K562 (cell line): ENCODE measurements around the gene STK11. TPM values are rescaled to one million over a fixed set of nuclear protein-coding genes. Genes with fewer than 3 reads are reported as not detected.
A peak's percentile ranks its signal among the peaks of the same experiment; 100 is the strongest.

Experiments
- ARID2 ChIP-seq: fragments of 450-650 bp; IDR thresholded peaks from 2 replicates; pipeline ENCODE4 v1.6.1; 2017; ENCODE audit warnings: antibody characterized with exemption, mild to moderate bottlenecking
- FOSL1 ChIP-seq: fragments of 200-800 bp; sonication (Bioruptor generic); conservative IDR thresholded peaks from 2 replicates; pipeline ENCODE4 v1.6.1; 2016; ENCODE audit warnings: missing genetic modification characterization, missing compliant biosample characterization
- FUS ChIP-seq: fragments of 200-400 bp; formaldehyde crosslinking; optimal IDR thresholded peaks from 2 replicates; pipeline ENCODE3; 2017; ENCODE audit warnings: low read depth, low read length
- RREB1 ChIP-seq: fragments of 250-450 bp; sonication (Bioruptor Pico); IDR thresholded peaks from 2 replicates; pipeline ENCODE4 v1.4.0; 2020
- SAFB ChIP-seq: fragments of 200-400 bp; formaldehyde crosslinking; IDR thresholded peaks from 2 replicates; pipeline ENCODE4 v1.6.1; 2017; ENCODE audit warnings: low read depth, low read length, borderline replicate concordance
- SREBF2 ChIP-seq: sonication (generic); formaldehyde crosslinking; IDR thresholded peaks from 2 replicates; pipeline ENCODE4 v1.4.0; 2020; ENCODE audit warnings: mild to moderate bottlenecking, missing genetic modification reagents
- TAL1 ChIP-seq: fragments of 450-650 bp; IDR thresholded peaks from 2 replicates; pipeline ENCODE4 v1.6.1; 2016; ENCODE audit warnings: mild to moderate bottlenecking
- ZNF133 ChIP-seq: fragments of 250-450 bp; sonication (Bioruptor Pico); IDR thresholded peaks from 2 replicates; pipeline ENCODE4 v1.4.0; 2020; ENCODE audit warnings: mild to moderate bottlenecking
- ZNF717 ChIP-seq: fragments of 250-450 bp; sonication (Bioruptor Pico); IDR thresholded peaks from 2 replicates; pipeline ENCODE4 v1.5.0; 2021
- polyA plus RNA-seq, 8 experiments: library from polyadenylated mRNA; depleted of rRNA in 4 of 8; stranded (reverse) in 5 of 8; unstranded in 3 of 8; fragments of >200 nt; fragmentation: Nextera tagmentation in 2 of 8; fragmentation: Illumina TruSeq in 1 of 8; extraction: Ambion mirVana in 2 of 8; extraction: Trizol in 1 of 8; gene quantifications; 2 replicates each; pipeline versions ENCODE4 v1.2.1 to v1.2.3, GENCODE V29; 2011 to 2014; ENCODE audit warnings: inconsistent platforms in 1 of 8, missing spikeins in 1 of 8
- total RNA-seq, 7 experiments: library from RNA; depleted of rRNA in 6 of 7; stranded (reverse); fragments of >200 nt in 6 of 7; fragmentation: Illumina TruSeq in 2 of 7; extraction: Trizol in 2 of 7; gene quantifications; 2 replicates each; pipeline versions ENCODE4 v1.2.1 to v1.2.3, GENCODE V29; 2011 to 2021; ENCODE audit warnings: low replicate concordance in 1 of 7
- TF ChIP-seq, protein P1 (sequence below): fragments of 450-650 bp; IDR thresholded peaks from one replicate; pipeline ENCODE4 v1.6.1; 2018; ENCODE audit warnings: mild to moderate bottlenecking, moderate library complexity; ENCODE audit not compliant: partially characterized antibody

STK11 gene
- total and polyA plus RNA-seq, 9 of the 15 experiments (the other 6 are each of a cell fraction or from before 2014, with no cell fraction given): 0.15 to 96.5 (median 31.7) TPM

- no peak for TF ChIP-seq SREBF2 (CRISPR knock-in tag)
- no peak for TF ChIP-seq FUS
- TF ChIP-seq TAL1: no peak
- TF ChIP-seq RREB1 (CRISPR knock-in tag): no peak
- no peak for TF ChIP-seq ZNF133
- no peak for TF ChIP-seq SAFB
- TF ChIP-seq ARID2: no peak
- TF ChIP-seq, protein P1, sequence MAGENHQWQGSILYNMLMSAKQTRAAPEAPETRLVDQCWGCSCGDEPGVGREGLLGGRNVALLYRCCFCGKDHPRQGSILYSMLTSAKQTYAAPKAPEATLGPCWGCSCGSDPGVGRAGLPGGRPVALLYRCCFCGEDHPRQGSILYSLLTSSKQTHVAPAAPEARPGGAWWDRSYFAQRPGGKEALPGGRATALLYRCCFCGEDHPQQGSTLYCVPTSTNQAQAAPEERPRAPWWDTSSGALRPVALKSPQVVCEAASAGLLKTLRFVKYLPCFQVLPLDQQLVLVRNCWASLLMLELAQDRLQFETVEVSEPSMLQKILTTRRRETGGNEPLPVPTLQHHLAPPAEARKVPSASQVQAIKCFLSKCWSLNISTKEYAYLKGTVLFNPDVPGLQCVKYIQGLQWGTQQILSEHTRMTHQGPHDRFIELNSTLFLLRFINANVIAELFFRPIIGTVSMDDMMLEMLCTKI: no peak
- TF ChIP-seq ZNF717: no peak
- TF ChIP-seq FOSL1 (tag): peak; percentile 23; the same call in 1 of the 2 replicates
Observed at GRCh38 chr19:1241417-1242095, 36.0 kb downstream of the STK11 start, which contains the start of gene ATP5F1D (continued).
